HG03066 (cell line): ENCODE results near the gene PRDX6.
"Not testable (repeated sequence)": the region's sequence is repeated elsewhere in the genome, so short reads cannot be mapped to it uniquely, and the experiment has no call there.

Experiments
- ATAC-seq: cut with Tn5 transposase; IDR thresholded peaks from one replicate; pipeline ENCODE4 v1.9.1; 2021; ENCODE audit warnings: low read depth; ENCODE audit not compliant: unreplicated experiment

Gene PRDX6

GRCh38 chr1:173477286-173478093, at the start of gene PRDX6:
Gene PRDX6, plus strand, starts transcription at chr1:173477335. Its CDS starts 63 bp downstream, at chr1:173477398.
- ATAC-seq: peak; percentile 46

GRCh38 chr1:173429471-173430402, 47.4 kb upstream of the PRDX6 start:
- peak; percentile 62 for ATAC-seq

GRCh38 chr1:173430677-173431303, 46.3 kb upstream of the PRDX6 start:
- no peak for ATAC-seq

GRCh38 chr1:173431304-173432045, 45.7 kb upstream of the PRDX6 start:
- ATAC-seq: no peak

- no peak for ATAC-seq
Observed at GRCh38 chr1:173432331-173432730, 44.8 kb upstream of the PRDX6 start.

- no peak for ATAC-seq
Observed at GRCh38 chr1:173433751-173434326, 43.3 kb upstream of the PRDX6 start.

GRCh38 chr1:173436841-173437428, 40.2 kb upstream of the PRDX6 start:
- no peak for ATAC-seq

- no peak for ATAC-seq
Observed at GRCh38 chr1:173438675-173439074, 38.5 kb upstream of the PRDX6 start.

- ATAC-seq: no peak
Observed at GRCh38 chr1:173440430-173440829, 36.7 kb upstream of the PRDX6 start.

GRCh38 chr1:173444757-173445156, 32.4 kb upstream of the PRDX6 start:
- no peak for ATAC-seq

GRCh38 chr1:173445164-173445563, 32.0 kb upstream of the PRDX6 start:
- ATAC-seq: no peak

- no peak for ATAC-seq
Observed at GRCh38 chr1:173445656-173446055, 31.5 kb upstream of the PRDX6 start.

- ATAC-seq: no peak
Observed at GRCh38 chr1:173447224-173447623, 29.9 kb upstream of the PRDX6 start.

GRCh38 chr1:173448945-173449344, 28.2 kb upstream of the PRDX6 start:
- ATAC-seq: no peak

- ATAC-seq: no peak
Observed at GRCh38 chr1:173451981-173452380, 25.2 kb upstream of the PRDX6 start.

- no peak for ATAC-seq
Observed at GRCh38 chr1:173453982-173454381, 23.2 kb upstream of the PRDX6 start.

- no peak for ATAC-seq
Observed at GRCh38 chr1:173454966-173455524, 22.1 kb upstream of the PRDX6 start.

GRCh38 chr1:173459885-173460284, 17.2 kb upstream of the PRDX6 start:
- ATAC-seq: no peak

GRCh38 chr1:173462666-173463065, 14.5 kb upstream of the PRDX6 start:
- ATAC-seq: not testable (repeated sequence)
